Measurements from ENCODE around the gene DNM2. TPM values are rescaled to one million over a fixed set of nuclear protein-coding genes. Genes with fewer than 3 reads are reported as not detected.

Gene DNM2
- total and polyA plus RNA-seq, 7 donors = 70.6 to 149 (median 122) TPM

GRCh38 chr19:10767726-10768125 lies 49.8 kb downstream of the DNM2 start:
- H3K4me1 ChIP-seq = peaks cover 49% of the 10 kb centered on the region
- intact Hi-C loops (cut with DNase I) = loop anchor here (5.0 kb wide), 2 partner anchors 50 to 100 kb away; partner anchors contain the start of gene DNM2 (in 1 of the 2)
- no peaks in the 10 kb centered on the region for H3K9me3 ChIP-seq
- H3K4me3 ChIP-seq = no peak overlapping the region
- WGBS, 3 donors = 59 to 77% (median 71%) methylated on average over 10 of the region's 10 CpGs
- no peak for DNase-seq
- H3K27me3 ChIP-seq (ENCODE audit: insufficient read depth in 3 of 3, low read length in 2 of 3) = no peaks in the 10 kb centered on the region
- no peak for TF ChIP-seq CTCF (IDR thresholded peaks at IDR 0.05)
- peak overlapping the region; percentile 74 for H3K27ac ChIP-seq
- ATAC-seq = no peak
- H3K36me3 ChIP-seq (ENCODE audit: insufficient read depth in 1 of 2, low read depth in 1 of 2) = peaks cover 0 to 6% of the 10 kb centered on the region in 2 donors

- Histone ChIP-seq H3K27ac (peak overlapping the region; percentile 74), H3K36me3 (ENCODE audit: insufficient read depth in 1 of 2, low read depth in 1 of 2) (peaks cover 0 to 12% of the 10 kb centered on the region in 2 donors), H3K4me1 (peaks cover 48% of the 10 kb centered on the region), H3K27me3 (ENCODE audit: insufficient read depth in 3 of 3, low read length in 2 of 3) (no peaks in the 10 kb centered on the region), H3K9me3 (no peaks in the 10 kb centered on the region), H3K4me3 (no peak overlapping the region)
- DNase-seq (no peak), ATAC-seq (no peak)
- WGBS, 3 donors = 75 to 80% (median 77%) methylated on average over 11 of the region's 11 CpGs
- no peak for TF ChIP-seq CTCF (IDR thresholded peaks at IDR 0.05)
- intact Hi-C loops (cut with DNase I) = loop anchor here (5.0 kb wide), 2 partner anchors 51 to 99 kb away; partner anchors contain the start of gene DNM2 (in 1 of the 2)
These were observed 50.5 kb downstream of the DNM2 start for GRCh38 chr19:10768369-10768768.

GRCh38 chr19:10768936-10769335 lies 51.1 kb downstream of the DNM2 start:
- Histone ChIP-seq H3K36me3 (ENCODE audit: insufficient read depth in 1 of 2, low read depth in 1 of 2) (peaks cover 0 to 17% of the 10 kb centered on the region in 2 donors), H3K27me3 (ENCODE audit: insufficient read depth in 3 of 3, low read length in 2 of 3) (no peaks in the 10 kb centered on the region), H3K4me3 (peak overlapping the region; percentile 4), H3K27ac (peak overlapping the region; percentile 74), H3K9me3 (no peaks in the 10 kb centered on the region), H3K4me1 (peaks cover 48% of the 10 kb centered on the region)
- WGBS, 3 donors = 65 to 77% (median 67%) methylated on average over 4 to 6 of the region's 6 CpGs
- TF ChIP-seq CTCF (IDR thresholded peaks at IDR 0.05) = no peak
- DNase-seq (no peak), ATAC-seq (peak in 2 of 4 donors; percentile 2 to 21)
- intact Hi-C loops (cut with DNase I) = loop anchor here (5.0 kb wide), 2 partner anchors 52 to 98 kb away; partner anchors contain the start of gene DNM2 (in 1 of the 2)

- DNase-seq (peak; percentile 70 to 82), ATAC-seq (peak; percentile 89 to 91 (median 91))
- Histone ChIP-seq H3K9me3 (no peaks in the 10 kb centered on the region), H3K4me1 (peaks cover 48% of the 10 kb centered on the region), H3K27me3 (ENCODE audit: insufficient read depth in 3 of 3, low read length in 2 of 3) (no peaks in the 10 kb centered on the region), H3K27ac (peak overlapping the region; percentile 74), H3K4me3 (peak overlapping the region; percentile 4), H3K36me3 (ENCODE audit: insufficient read depth in 1 of 2, low read depth in 1 of 2) (peaks cover 0 to 26% of the 10 kb centered on the region in 2 donors)
- intact Hi-C loops (cut with DNase I) = loop anchor here (5.0 kb wide), 3 partner anchors 53 to 97 kb away; partner anchors contain the start of gene DNM2 (in 2 of the 2)
- peak; percentile 39 for TF ChIP-seq CTCF (IDR thresholded peaks at IDR 0.05)
- 49 to 57% (median 51%) methylated on average over 21 of the region's 21 CpGs for WGBS, 3 donors
These were observed 51.9 kb downstream of the DNM2 start for GRCh38 chr19:10769533-10770491.
